COLO829 (cell line): ENCODE results near the gene HMGCL.
A peak's percentile ranks its signal among the peaks of the same experiment; 100 is the strongest.
"Not testable (repeated sequence)": the region's sequence is repeated elsewhere in the genome, so short reads cannot be mapped to it uniquely, and the experiment has no call there.

Source experiments
- DNase-seq: peaks from one replicate; pipeline ENCODE4 v3.0.0; 2012; ENCODE audit warnings: low spot score

HMGCL gene

DNA sequence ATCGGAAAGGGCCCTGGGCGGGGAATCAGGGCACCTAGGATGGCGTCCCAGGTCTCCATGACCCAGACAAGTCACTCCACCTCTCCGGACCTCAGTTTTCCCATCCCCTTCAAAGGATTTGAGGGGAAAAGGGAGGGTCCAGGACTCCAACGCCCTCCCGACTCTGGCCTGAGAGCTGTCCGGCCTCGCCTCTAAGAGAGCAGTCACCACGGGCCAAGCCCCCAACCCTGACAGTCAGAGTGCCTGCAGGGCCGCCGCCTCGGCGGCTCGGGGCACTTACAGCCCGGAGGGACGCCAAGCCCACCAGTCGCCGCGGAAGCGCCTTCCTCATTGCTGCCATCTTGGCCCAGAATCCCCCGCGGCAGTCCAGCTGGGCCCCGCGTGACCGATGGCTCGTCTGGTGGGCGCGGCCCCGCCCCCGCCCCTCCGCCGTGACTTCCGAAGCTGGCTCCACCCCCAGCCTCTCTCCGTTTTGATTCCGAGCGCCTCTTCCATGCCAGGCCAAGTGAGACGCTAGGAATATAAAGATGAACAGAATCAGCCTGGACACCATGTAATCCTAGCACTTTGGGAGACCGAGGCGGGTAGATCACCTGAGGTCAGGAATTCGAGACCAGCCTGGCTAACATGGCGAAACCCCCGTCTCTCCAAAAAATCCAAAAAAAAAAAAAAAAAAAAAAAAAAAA lies at the start of gene HMGCL:
Gene HMGCL, minus strand, starts transcription at position 354 of the 686 bp plus-strand sequence. Its CDS starts 14 bp downstream, at position 340.
- DNase-seq, result peak; percentile 91

DNA sequence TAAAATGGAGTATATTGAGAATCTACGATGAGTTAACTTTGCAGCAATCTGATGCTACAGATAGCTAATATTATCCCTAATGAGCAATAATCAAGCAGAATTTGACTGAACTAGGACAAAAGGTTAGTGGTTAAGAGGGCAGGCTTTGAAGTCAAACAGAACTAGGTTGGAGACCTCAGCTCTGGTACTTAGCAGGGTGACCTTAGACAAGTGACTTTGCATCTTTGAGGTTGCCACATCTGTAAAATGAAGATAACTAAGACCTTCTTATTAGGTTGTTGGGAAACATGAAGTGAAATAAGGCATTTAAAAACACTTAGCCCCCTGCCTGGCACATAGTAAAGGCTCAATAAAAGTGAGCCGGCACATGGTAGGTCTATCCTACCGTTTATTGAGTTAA lies 47.2 kb upstream of the HMGCL start:
- DNase-seq, result no peak

DNA sequence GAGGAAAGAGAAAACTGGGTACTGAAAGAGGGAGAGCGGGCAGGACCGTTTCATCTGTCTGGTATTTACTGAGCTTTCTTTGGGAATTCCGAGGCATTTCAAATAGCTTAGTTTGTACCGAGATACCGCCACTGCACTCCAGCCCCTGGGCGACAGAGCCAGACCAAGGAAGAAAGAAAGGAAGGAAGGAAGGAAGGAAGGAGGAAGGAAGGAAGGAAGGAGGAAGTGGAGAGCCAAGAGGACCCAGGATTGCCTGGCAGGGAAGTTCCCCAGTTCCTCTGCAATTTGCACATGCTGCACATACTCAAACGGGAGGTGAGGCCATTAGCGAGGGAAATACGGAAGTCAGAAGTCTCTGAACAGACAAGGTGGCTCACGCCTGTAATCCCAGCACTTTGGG lies 43.8 kb upstream of the HMGCL start:
- no peak for DNase-seq

DNA sequence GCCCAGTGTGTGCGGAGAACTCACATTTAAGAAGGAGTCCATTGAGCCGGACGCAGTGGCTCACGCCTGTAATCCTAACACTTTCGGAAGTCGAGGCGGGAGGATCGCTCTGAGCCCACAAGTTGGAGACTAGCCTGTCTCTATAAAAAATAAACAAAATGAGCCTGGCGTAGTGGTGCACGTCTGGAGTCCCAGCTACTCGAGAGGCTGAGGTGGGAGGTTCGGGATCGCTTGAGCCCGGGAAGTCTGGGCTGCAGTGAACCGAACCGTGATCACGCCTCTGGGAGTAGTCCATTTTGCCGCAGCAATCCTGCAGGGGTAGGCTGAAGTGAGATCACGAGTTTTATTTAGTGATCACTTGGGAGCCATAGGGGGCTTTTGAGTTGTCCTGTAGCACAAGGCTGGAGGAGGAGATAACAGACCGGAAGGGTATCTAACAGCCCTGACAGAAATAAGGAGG lies 43.4 kb upstream of the HMGCL start:
- DNase-seq, result peak; percentile 12

DNA sequence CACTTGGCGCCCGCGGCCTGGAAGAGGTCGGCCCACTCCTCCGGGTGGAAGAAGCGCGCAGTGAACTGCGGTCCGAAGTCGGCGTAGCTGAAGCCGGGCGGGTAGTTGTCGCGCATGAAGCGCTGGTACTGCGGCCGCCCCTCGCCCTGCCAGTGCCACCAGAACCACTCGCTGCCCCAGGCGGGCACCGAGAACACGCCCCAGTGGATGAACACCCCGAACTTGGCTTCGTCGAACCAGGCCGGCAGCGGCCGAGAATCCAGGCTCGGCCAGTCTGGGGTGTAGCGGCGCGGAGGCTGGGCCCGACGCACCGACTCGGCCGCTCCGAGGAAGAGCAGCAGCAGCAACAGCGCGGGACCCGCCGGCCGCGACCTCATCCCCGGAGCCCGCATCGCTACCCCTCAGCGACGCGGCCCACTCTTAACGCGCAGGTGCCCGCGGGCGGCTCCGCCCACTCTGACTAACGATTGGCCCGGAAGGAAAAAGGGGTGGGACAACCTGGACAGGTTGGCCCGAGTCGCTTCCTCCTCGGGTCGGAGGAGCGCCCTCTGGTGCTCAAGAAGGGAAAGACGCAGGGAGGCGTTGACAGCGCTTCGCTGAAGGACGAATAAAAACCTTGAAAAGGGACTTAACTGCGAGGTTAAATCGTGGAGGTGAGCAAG lies 42.8 kb upstream of the HMGCL start, which contains the start of gene FUCA1:
Gene FUCA1, minus strand, starts transcription at position 396 of the 662 bp plus-strand sequence. Its CDS starts 4 bp downstream, at position 392.
- peak; percentile 97 for DNase-seq

DNA sequence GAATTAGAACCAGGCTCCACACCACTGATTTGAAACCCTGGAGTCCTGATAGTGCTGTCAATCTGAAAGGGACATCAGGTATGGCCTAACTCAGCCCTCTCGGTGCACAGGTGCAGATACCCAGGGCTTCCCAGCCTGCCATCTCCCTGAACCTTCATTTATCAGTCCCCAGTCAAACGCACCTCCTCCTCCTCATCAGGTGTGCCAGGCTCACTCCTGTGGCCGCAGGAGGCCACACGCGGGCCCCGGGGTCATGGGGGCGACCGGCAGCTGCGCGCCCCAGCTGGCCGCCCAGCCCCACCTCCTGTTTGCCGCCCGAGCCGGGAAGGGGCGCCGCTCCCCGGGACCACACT lies 42.3 kb upstream of the HMGCL start:
- DNase-seq, result no peak

DNA sequence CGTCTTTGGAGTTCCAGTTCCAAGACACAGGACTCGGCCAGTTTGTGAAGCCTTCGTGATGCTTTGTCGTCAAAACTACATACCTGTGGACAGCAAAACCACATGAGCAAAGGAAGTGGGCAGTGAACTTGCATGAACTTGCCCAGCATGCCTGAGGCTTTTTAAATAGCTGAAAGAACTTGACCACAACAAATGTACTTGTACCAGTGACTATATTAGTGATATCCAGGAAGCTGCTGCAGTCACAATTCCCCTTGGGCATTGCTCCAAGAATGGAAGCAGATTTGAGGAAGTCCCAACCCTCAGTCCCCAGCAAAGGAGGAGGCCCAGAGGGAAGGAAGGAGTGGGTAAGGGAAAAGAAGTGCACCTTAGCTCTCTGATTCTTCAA lies 40.3 kb upstream of the HMGCL start:
- peak; percentile 35 for DNase-seq

DNA sequence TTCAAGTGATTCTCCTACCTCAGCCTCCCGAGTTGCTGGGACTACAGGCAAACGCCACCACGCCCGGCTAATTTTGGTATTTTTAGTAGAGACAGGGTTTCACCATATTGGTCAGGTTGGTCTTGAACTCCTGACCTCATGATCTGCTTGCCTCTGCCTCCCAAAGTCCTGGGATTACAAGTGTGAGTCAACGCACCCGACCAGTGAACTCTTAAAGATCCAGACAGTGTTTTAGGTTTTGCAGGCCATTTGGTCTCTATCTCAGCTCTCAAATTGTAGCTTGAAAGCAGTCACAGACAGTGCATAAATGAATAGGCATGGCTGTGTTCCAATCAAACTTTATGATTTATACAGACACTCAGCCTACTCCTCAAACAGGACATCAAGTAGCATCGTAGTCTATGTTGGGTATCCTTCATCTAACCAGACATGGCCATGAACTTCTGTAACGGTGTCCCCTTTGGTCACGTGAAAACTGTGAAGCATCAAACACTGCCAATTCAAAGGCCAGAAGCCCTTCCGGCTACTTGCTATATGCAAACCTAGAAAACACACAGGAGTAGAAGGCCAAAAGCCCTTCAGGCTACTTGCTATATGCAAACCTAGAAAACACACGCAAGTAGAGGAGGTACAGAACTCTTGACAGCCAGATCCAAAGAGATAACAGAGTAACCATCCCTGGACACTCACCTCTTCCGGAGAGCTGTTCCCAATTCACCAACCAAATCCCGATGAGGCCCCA lies 39.7 kb upstream of the HMGCL start:
- no peak for DNase-seq

DNA sequence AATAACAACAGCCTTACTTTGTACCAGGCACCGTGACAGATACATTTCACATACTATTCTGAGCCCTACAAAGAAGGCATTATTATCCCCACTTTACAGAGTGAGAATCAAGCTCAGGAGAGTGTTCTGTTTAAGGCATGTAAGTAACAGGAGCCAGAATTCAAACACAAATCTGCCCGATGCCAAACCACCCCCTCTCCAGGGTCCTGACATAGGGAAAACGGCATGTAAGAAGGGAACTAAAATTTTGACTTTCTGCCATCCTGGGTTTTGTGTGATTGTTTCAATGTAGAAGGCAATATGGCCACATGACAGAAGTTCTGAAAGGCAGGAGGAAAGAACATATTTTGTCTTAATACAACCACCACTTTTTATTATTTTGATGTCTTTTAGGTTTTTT lies 37.4 kb upstream of the HMGCL start:
- no peak for DNase-seq

DNA sequence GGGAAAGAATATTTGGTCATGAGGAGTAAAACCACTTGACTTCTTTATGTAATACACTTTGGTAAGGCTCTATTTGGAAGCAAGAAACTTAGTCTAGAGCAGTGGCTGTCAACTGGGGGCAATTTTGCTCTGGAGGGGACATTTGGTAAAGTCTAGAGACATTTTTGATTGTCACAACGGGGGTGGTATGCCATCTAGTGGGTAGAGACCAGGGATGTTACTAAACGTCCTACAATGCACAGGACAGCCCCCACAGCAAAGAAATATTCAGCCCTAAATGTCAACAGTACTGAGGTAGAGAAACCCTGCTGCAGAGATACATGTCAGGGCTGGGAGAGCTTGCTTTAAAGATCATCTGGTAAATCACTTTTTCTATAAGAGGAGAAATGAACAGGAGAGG lies 29.3 kb upstream of the HMGCL start:
- DNase-seq, result no peak

DNA sequence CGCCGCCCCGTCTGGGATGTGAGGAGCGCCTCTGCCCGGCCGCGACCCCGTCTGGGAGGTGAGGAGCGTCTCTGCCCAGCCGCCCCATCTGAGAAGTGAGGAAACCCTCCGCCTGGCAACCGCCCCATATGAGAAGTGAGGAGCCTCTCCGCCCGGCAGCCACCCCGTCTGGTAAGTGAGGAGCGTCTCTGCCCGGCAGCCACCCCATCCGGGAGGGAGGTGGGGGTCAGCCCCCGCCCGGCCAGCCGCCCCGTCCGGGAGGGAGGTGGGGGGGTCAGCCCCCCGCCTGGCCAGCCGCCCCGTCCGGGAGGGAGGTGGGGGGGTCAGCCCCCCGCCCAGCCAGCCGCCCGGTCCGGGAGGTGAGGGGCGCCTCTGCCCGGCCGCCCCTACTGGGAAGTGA lies 27.9 kb upstream of the HMGCL start:
- not testable (repeated sequence) for DNase-seq

DNA sequence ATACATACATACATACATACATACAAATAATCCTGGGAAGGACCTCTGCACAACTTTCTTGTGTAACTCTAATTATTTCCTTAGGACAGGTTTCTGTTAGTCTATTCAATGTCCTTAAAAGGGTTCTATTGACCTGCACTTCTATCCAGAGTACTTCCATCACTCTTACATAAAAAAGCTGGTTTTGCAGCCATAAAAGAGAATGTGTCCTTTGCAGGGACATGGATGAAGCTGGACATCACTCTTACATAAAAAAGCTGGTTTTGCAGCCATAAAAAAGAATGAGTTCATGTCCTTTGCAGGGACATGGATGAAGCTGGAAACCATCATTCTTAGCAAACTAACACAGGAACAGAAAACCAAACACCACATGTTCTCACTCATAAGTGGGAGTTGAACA lies 26.2 kb upstream of the HMGCL start:
- DNase-seq, result not testable (repeated sequence)

DNA sequence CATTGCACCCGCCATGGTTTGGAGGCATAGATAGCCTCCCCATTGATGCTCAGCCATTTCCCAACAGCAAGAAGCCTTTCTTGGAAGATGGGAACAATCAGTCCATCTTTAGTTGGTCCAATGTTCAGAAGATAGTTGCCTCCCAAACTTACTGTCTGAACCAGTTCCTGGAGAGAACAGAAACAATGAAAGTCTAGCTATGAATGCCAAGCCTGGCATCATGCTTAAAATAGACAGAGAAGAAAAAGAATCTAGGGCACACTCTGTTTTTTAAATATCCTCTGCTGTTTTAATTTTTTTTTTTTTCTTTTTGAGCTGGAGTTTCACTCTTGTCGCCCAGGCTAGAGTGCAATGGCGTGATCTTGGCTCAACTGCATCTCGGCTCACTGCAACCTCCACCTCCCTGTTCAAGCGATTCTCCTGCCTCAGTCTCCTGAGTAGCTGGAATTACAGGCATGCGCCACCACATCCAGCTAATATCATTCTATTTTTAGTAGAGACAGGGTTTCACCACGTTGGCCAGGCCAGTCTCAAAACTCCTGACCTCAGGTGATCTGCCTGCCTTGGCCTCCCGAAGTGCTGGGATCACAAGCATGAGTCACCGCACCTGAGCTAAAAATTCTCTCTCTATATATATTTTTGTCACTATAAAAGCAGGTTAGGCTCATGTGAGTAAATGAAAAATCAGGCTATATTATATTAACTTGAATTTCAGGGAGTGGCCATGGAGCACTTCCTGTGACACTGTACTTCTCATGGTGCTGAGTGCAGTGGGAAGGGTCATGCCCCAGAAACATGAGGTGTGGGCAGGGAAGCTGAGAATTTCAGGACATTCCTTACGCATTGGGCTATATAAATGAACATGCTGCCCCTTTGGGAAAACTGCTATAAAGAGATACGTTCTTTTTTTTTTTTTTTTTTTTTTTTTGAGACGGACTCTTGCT lies 23.7 kb upstream of the HMGCL start:
- no peak for DNase-seq

DNA sequence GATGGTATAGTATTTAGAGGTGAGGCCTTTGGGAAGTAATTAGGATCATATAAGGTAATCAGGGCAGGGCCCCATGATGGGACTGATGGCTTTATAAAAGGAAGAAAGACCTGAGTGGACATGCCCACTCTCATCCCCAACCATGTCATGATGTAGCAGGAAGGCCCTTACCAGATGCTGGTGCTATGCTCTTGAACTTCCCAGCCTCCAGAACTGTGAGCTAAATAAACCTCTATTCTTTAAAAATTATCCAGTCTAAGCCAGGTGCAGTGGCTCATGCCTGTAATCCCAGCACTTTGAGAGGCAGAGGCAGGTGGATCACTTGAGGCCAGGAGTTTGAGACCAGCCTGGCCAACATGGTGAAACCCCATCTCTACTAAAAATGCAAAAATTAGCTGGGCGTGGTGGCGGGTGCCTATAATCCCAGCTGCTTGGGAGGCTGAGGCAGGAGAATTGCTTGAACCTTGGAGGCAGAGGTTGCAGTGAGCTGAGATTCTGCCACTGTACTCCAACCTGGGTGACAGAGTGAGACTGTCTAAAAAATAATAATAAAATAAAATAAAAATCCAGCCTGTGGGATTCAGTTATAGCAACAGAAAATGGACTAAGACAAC lies 22.4 kb upstream of the HMGCL start:
- DNase-seq, result not testable (repeated sequence)

DNA sequence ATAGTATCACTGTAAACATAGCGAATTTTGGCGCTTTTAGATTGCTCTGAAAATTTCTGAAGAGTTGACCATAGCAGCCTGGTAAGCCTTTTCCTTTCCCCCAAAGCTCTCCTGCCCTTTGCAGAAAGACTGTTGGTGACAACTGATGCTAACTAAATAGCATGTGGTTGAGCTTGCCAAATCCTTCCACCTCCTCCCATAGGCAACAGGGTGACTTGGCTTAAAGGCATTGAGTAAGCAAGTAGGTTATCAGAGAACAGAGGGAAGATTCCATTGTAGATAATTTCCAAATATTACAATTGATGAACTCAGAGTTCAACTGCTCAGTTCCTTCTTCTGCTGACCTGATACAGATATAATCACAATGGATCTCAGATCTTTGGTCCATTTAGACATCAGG lies 19.9 kb upstream of the HMGCL start:
- DNase-seq, result no peak

DNA sequence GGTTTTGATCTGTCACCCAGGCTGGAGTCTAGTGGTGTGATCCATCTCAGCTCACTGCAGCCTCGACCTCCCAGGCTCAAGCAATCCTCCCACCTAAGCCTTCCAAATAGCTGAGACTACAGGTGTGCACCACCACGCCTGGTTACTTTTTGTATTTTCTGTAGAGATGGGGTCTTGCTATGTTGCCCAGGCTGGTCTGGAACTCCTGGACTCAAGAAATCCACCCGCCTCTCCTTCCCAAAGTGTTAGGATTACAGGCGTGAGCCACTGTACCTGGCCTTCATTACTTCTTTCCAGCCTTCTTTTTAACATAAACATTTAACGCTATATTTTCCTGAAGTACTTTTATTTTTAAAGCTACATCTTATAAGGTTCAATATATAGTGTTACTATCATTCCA lies 18.4 kb upstream of the HMGCL start:
- DNase-seq, result no peak

DNA sequence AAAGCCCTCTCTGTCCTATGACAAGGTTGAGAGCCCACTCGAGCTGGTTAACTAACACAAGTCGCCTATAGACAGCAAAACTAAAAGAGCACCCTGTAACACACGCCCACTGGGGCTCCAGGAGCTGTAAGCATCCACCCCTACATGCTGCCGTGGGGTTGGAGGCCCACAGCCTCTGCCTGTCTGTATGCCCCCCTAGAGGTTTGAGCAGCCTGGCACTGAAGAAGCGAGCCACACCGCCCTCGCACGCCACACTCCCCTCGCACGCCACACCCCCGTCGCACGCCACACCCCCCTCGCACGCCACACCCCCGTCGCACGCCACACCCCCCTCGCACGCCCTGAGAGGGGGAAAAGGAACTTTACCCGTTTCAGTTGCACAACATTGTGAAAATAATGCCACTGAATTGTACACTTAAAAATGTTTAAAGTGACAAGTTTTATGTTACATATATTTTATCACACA lies 13.2 kb upstream of the HMGCL start:
- peak; percentile 43 for DNase-seq

DNA sequence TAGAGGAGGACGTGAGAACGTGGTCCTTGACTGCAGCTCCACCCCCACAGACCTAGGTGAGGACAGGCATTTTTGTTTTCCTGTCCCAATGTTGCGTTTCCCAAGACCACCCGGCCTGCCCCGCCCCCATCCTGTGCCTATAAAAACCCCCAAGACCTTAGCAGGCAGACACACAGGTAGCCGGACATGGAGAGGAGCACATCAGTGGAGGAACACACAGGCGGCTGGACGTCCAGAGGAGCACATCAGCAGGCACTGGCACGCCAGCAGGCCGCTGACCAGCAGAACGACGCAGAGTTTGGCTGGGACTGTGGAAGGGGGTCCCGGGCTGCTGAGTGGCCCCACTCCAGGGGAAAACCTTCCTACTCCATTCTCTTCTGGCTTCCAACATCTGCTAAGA lies 12.7 kb upstream of the HMGCL start:
- no peak for DNase-seq

DNA sequence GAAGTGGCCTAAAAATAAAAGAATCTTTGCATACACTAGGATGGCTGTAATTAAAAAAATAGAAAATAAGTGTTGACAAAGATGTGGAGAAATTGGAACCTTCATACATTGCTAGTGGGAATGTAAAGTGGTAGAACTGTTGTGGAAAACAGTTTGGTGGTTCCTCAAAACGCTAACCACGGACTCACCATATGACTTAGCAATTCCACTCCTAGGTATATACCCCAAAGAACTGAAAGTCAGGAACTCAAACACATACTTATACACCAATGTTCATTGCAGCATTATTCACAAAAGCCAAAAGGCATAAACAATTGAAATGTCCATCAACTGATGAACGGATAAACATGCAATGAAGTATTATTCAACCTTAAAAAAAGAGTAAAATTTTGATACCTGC lies 10.8 kb upstream of the HMGCL start:
- no peak for DNase-seq

DNA sequence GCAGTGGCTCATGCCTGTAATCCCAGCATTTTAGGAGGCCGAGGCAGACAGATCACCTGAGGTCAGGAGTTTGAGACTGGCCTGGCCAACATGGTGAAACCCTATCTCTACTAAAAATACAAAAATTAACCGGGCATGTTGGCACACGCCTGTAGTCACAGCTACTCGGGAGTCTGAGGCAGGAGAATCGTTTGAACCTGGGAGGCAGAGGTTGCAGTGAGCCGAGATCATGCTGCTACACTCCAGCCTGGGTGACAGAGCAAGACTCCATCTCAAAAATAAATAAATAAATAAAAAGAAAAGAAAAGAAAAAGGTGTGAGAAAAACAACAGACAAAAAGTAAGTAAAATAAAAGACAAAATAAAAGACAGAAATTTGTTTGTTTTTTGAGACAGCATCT lies 8.9 kb upstream of the HMGCL start:
- not testable (repeated sequence) for DNase-seq

DNA sequence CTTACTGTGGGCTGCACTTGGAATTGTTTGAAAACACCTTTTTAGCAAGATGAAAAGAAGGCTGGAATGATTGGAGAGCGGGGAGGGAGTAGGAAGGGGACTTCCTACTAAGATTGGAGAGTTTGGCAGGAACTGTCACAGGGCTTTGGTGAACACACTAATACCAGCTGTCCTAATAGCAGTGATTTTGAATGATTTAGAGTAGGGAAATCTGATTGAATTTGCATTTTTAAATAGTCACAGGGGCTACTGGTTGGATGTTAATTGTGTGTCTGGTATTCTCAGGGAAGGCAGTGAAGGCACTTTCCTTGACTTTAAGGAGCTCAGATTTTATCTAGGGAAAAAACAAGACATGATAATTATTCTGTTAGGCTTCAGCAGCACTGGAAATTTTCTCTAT lies 2.5 kb upstream of the HMGCL start:
- DNase-seq, result no peak
